H1 (cell line): Measurements from ENCODE around the gene MNX1. TPM values are rescaled to one million over a fixed set of nuclear protein-coding genes. Genes with fewer than 3 reads are reported as not detected.

ENCODE experiments used
- CTCF ChIA-PET: fragments of 300-600 bp; sonication (Branson Sonifier 250); formaldehyde crosslinking; loops from one replicate; lab custom pipeline; 2021; ENCODE audit not compliant: partially characterized antibody; lab: Charles Lee
- POLR2A ChIA-PET: fragments of 300-600 bp; sonication (Branson Sonifier 250); formaldehyde crosslinking; loops from one replicate; lab custom pipeline; 2021; ENCODE audit warnings: inconsistent platforms; ENCODE audit not compliant: partially characterized antibody; lab: Charles Lee
- DNase-seq, 2 experiments: peaks; one replicate each; pipeline versions ENCODE4 v3.0.0 to v3.0.0-alpha.2; 2010 to 2022; ENCODE audit warnings: low spot score in 2 of 2, low read depth in 1 of 2, mixed read lengths in 1 of 2
- FAIRE-seq: peaks from 2 replicates; lab custom pipeline; 2011; peaks lifted over from hg19 to GRCh38; lab: Jason Lieb, UNC
- H2AFZ ChIP-seq: 2 replicates; pipeline ENCODE4 v1.8.1; 2012; ENCODE audit warnings: low read length, inconsistent platforms
- H2AK5ac ChIP-seq: 2 replicates; pipeline ENCODE4 v1.6.1; 2013; ENCODE audit warnings: low read depth, low read length
- H2BK120ac ChIP-seq: replicated peaks from 2 replicates; pipeline ENCODE3; 2013; ENCODE audit warnings: low read depth, low read length, inconsistent platforms
- H2BK12ac ChIP-seq: 2 replicates; pipeline ENCODE4 v1.6.1; 2013; ENCODE audit warnings: low read depth, low read length
- H2BK15ac ChIP-seq: 2 replicates; pipeline ENCODE4 v1.6.1; 2013; ENCODE audit warnings: low read length
- H2BK20ac ChIP-seq: 2 replicates; pipeline ENCODE4 v1.6.1; 2013; ENCODE audit warnings: low read length
- H2BK5ac ChIP-seq: 2 replicates; pipeline ENCODE4 v1.6.1; 2013; ENCODE audit warnings: low read depth, low read length
- H3K14ac ChIP-seq: 2 replicates; pipeline ENCODE4 v1.6.1; 2013; ENCODE audit warnings: inconsistent platforms; ENCODE audit not compliant: insufficient read length
- H3K18ac ChIP-seq: 2 replicates; pipeline ENCODE4 v1.6.1; 2013; ENCODE audit warnings: low read length; ENCODE audit errors: extremely low read depth
- H3K23ac ChIP-seq: 2 replicates; pipeline ENCODE4 v1.6.1; 2013; ENCODE audit warnings: inconsistent platforms; ENCODE audit not compliant: insufficient read length
- H3K23me2 ChIP-seq: 2 replicates; pipeline ENCODE4 v1.6.1; 2013; ENCODE audit warnings: low read depth, low read length
- H3K27ac ChIP-seq: 2 replicates; pipeline ENCODE4 v1.6.1; 2011; ENCODE audit warnings: low read depth, low read length, inconsistent platforms
- H3K27me3 ChIP-seq, 4 experiments: replicated peaks in 1 of 4; 1 replicate in 1 of 4; 2 replicates in 3 of 4; pipeline versions ENCODE4 v1.6.1 to v1.8.1; 2011 to 2013; ENCODE audit warnings: low read length in 3 of 4, mild to moderate bottlenecking in 3 of 4, inconsistent platforms in 2 of 4, mixed read lengths in 2 of 4, moderate library complexity in 1 of 4; ENCODE audit not compliant: control insufficient read depth in 3 of 4, insufficient read depth in 3 of 4; ENCODE audit errors: extremely low read depth in 1 of 4
- H3K36me3 ChIP-seq, 4 experiments: 2 replicates each; pipeline versions ENCODE4 v1.6.1 to v1.8.1; 2011 to 2013; ENCODE audit warnings: mild to moderate bottlenecking in 4 of 4, low read length in 3 of 4, moderate library complexity in 2 of 4, control low read depth in 1 of 4, inconsistent platforms in 1 of 4; ENCODE audit not compliant: insufficient read depth in 4 of 4, control insufficient read depth in 2 of 4
- H3K4ac ChIP-seq: replicated peaks from 2 replicates; pipeline ENCODE3; 2013; ENCODE audit warnings: low read length, low read depth, mixed read lengths, inconsistent platforms; ENCODE audit not compliant: insufficient read length
- H3K4me1 ChIP-seq, 4 experiments: replicated peaks in 1 of 4; 1 replicate in 1 of 4; 2 replicates in 3 of 4; pipeline versions ENCODE4 v1.6.1 to v1.8.1; 2011 to 2013; ENCODE audit warnings: low read length in 3 of 4, inconsistent platforms in 2 of 4, mixed read lengths in 1 of 4; ENCODE audit not compliant: insufficient read depth in 4 of 4, control insufficient read depth in 3 of 4
- H3K4me2 ChIP-seq, 2 experiments: 2 replicates each; pipeline versions ENCODE4 v1.6.1 to v1.8.1; 2011 to 2013; ENCODE audit warnings: low read depth in 2 of 2, low read length in 2 of 2, control low read depth in 1 of 2, inconsistent platforms in 1 of 2, mild to moderate bottlenecking in 1 of 2; ENCODE audit not compliant: insufficient read depth in 1 of 2
- H3K4me3 ChIP-seq, 4 experiments: fragments of 200-600, 300-600 bp in 1 of 4; sonication (generic), shearing (Covaris generic), sonication (Bioruptor Twin) in 1 of 4; 2 replicates each; pipeline versions ENCODE4 v1.5.1 to v1.8.1; 2011 to 2016; ENCODE audit warnings: low read length in 4 of 4, low read depth in 3 of 4, control low read depth in 2 of 4, inconsistent platforms in 2 of 4, mild to moderate bottlenecking in 2 of 4, mixed read lengths in 1 of 4, moderate library complexity in 1 of 4; ENCODE audit not compliant: insufficient read depth in 2 of 4; ENCODE audit errors: extremely low read depth in 1 of 4
- H3K56ac ChIP-seq: replicated peaks from 2 replicates; pipeline ENCODE3; 2013; ENCODE audit warnings: low read depth, mild to moderate bottlenecking, mixed read lengths, low read length, inconsistent platforms; ENCODE audit not compliant: insufficient read length
- H3K79me1 ChIP-seq: 2 replicates; pipeline ENCODE4 v1.6.1; 2013; ENCODE audit warnings: low read depth, low read length, control low read depth
- H3K79me2 ChIP-seq, 2 experiments: 2 replicates each; pipeline versions ENCODE4 v1.6.1 to v1.8.1; 2012 to 2013; ENCODE audit warnings: low read length in 2 of 2, mild to moderate bottlenecking in 2 of 2, inconsistent platforms in 1 of 2; ENCODE audit not compliant: insufficient read depth in 2 of 2, control insufficient read depth in 1 of 2
- H3K9ac ChIP-seq, 4 experiments: replicated peaks in 1 of 4; 1 replicate in 1 of 4; 2 replicates in 3 of 4; pipeline versions ENCODE4 v1.6.1 to v1.8.1; 2011 to 2013; ENCODE audit warnings: low read depth in 3 of 4, low read length in 3 of 4, control low read depth in 2 of 4, mild to moderate bottlenecking in 2 of 4, moderate library complexity in 2 of 4, inconsistent platforms in 1 of 4; ENCODE audit errors: extremely low read depth in 1 of 4
- H3K9me3 ChIP-seq, 2 experiments: 2 replicates each; pipeline versions ENCODE4 v1.6.1 to v1.8.1; 2012 to 2013; ENCODE audit warnings: mild to moderate bottlenecking in 2 of 2, moderate library complexity in 2 of 2, control low read depth in 1 of 2, inconsistent platforms in 1 of 2, low read depth in 1 of 2, low read length in 1 of 2, mixed read lengths in 1 of 2; ENCODE audit not compliant: insufficient read depth in 2 of 2
- H4K20me1 ChIP-seq, 2 experiments: replicated peaks in 1 of 2; 2 replicates each; pipeline versions ENCODE3 to v1.8.1; 2011 to 2013; ENCODE audit warnings: inconsistent platforms in 2 of 2, low read length in 2 of 2, mild to moderate bottlenecking in 1 of 2; ENCODE audit not compliant: insufficient read depth in 2 of 2, control insufficient read depth in 1 of 2
- H4K5ac ChIP-seq: 2 replicates; pipeline ENCODE4 v1.6.1; 2013; ENCODE audit warnings: low read length, low read depth, mixed read lengths, inconsistent platforms; ENCODE audit not compliant: insufficient read length
- H4K8ac ChIP-seq: 2 replicates; pipeline ENCODE4 v1.8.0; 2013; ENCODE audit warnings: mild to moderate bottlenecking, moderate library complexity, low read length, inconsistent platforms; ENCODE audit not compliant: insufficient read depth; ENCODE audit errors: extremely low read depth
- H4K91ac ChIP-seq: replicated peaks from 2 replicates; pipeline ENCODE3; 2013; ENCODE audit warnings: low read length, mixed read lengths, inconsistent platforms; ENCODE audit not compliant: insufficient read length
- TAF1 ChIP-seq: IDR thresholded peaks from 2 replicates; pipeline ENCODE4 v1.6.1; 2011; ENCODE audit warnings: mild to moderate bottlenecking, low read depth, low read length
- WGBS, 2 experiments: shearing (Covaris generic) in 1 of 2; methylation state at CpG; one replicate each; pipeline versions ENCODE4 v1.1.6 to v1.1.7; 2013 to 2015; ENCODE audit warnings: low lambda C conversion rate in 2 of 2, mixed read lengths in 2 of 2, inconsistent platforms in 1 of 2, low coverage in 1 of 2, missing lambda C conversion rate in 1 of 2; ENCODE audit not compliant: insufficient replicate concordance in 2 of 2, insufficient coverage in 1 of 2, insufficient read length in 1 of 2; ENCODE audit errors: extremely low coverage in 1 of 2, missing lambda C conversion rate in 1 of 2; 5-methylcytosine and 5-hydroxymethylcytosine counted together
- polyA plus RNA-seq, 7 experiments: library from polyadenylated mRNA; depleted of rRNA in 3 of 7; stranded (reverse) in 5 of 7; unstranded in 2 of 7; fragments of >200 nt in 5 of 7; fragments of 200-250 nt in 2 of 7; gene quantifications; 1 replicate in 5 of 7; 2 replicates in 1 of 7; 4 replicates in 1 of 7; pipeline versions ENCODE4 v1.2.1 to v1.2.3, GENCODE V29; 2011 to 2013; ENCODE audit warnings: missing spikeins in 2 of 7, mixed read lengths in 2 of 7
- total RNA-seq: library from RNA; stranded (reverse); fragmentation: NEBNext Ultra II Directional; extraction: Animal tissue kit (Norgen Biotek cat#: 25700); gene quantifications from 2 replicates; pipeline ENCODE4 v1.2.1, GENCODE V29; 2021

The MNX1 gene
- total and polyA plus RNA-seq, 2 of the 8 experiments (the other 6 are each of a cell fraction or from before 2014, with no cell fraction given): 0.39 TPM; not detected in 1

DNA sequence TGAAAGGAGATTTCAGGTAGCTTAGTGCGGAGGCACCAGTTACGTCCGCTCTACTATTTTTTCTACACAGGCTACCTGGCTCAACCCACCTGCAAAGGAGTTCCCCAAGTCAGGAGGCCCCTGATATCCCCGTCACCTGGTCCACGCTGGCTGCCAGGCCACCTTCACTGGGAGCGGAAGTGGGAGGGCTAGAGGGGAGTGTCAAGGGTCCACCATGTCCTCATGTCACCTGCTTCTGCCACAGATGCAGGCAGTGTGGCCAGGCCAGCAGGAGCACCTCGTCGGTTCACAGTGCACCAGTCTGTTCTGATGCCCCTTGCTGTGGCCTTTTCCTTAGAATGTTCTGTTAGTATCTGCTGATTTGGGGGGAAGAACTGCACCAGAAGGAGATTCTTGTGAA is 44.1 kb downstream of the MNX1 start:
- no peak overlapping the region for H4K91ac ChIP-seq
- H2BK12ac ChIP-seq: no peak overlapping the region
- H2BK5ac ChIP-seq: no peak overlapping the region
- H2AK5ac ChIP-seq: no peak overlapping the region
- no peak overlapping the region for H3K27ac ChIP-seq
- H3K18ac ChIP-seq: no peak overlapping the region
- peaks cover 7 to 13% of the 10 kb centered on the region in 2 experiments for H4K20me1 ChIP-seq
- no peak for TF ChIP-seq TAF1
- no peak overlapping the region for H3K23ac ChIP-seq
- H3K23me2 ChIP-seq: no peaks in the 10 kb centered on the region
- WGBS, 2 experiments: 94% methylated on average over 8 of the region's 8 CpGs; no CpG with 5 or more reads in 1 of the 2 experiments
- DNase-seq (no peak), FAIRE-seq (no peak)
- no peak overlapping the region for H2BK15ac ChIP-seq
- no peak overlapping the region for H3K4ac ChIP-seq
- no peak overlapping the region for H2AFZ ChIP-seq
- H3K4me3 ChIP-seq: no peak overlapping the region
- CTCF ChIA-PET: interaction anchor here (0.8 to 4.5 kb wide), 2 partner anchors 20 to 37 kb away, joined by 3 to 32 read pairs; no protein-coding TSS in a partner anchor
- peaks cover 25 to 71% (median 65%) of the 10 kb centered on the region in 4 experiments for H3K36me3 ChIP-seq
- H2BK20ac ChIP-seq: no peak overlapping the region
- H4K5ac ChIP-seq: no peak overlapping the region
- POLR2A ChIA-PET: interaction anchor here (1.2 to 1.5 kb wide), 4 partner anchors 8 to 25 kb away, joined by 3 to 4 read pairs (median 3); no protein-coding TSS in a partner anchor
- no peaks in the 10 kb centered on the region for H3K4me1 ChIP-seq
- H3K79me2 ChIP-seq: no peaks in the 10 kb centered on the region
- no peak overlapping the region for H4K8ac ChIP-seq
- H3K9me3 ChIP-seq: no peaks in the 10 kb centered on the region
- H3K56ac ChIP-seq: no peak overlapping the region
- H2BK120ac ChIP-seq: no peak overlapping the region
- no peaks in the 10 kb centered on the region; the same call in 1 of the 2 replicates for H3K79me1 ChIP-seq
- no peak overlapping the region for H3K14ac ChIP-seq
- H3K9ac ChIP-seq: no peak overlapping the region
- H3K27me3 ChIP-seq: no peaks in the 10 kb centered on the region
- H3K4me2 ChIP-seq: no peak overlapping the region
